OCI-M1 (cell line): ENCODE measurements around the gene FHL3.

Experiments
- DNase-seq: peaks from one replicate; lab custom pipeline; 2025; lab: John Stamatoyannopoulos, UW

FHL3 gene

GRCh38 chr1:38013227-38013622, 7.9 kb upstream of the FHL3 start:
- DNase-seq: no peak

GRCh38 chr1:38012363-38013226, 7.3 kb upstream of the FHL3 start, which contains the start of gene UTP11:
Gene UTP11 (plus strand): TSS chr1:38012734. CDS start chr1:38012803, 69 bp downstream.
- peak; percentile 99 for DNase-seq

- no peak for DNase-seq
These were observed 4.5 kb upstream of the FHL3 start for GRCh38 chr1:38009841-38010180.

GRCh38 chr1:38009088-38009840, 4.0 kb upstream of the FHL3 start:
- peak; percentile 74 for DNase-seq

- DNase-seq: no peak
These were observed 904 bp upstream of the FHL3 start for GRCh38 chr1:38006008-38006828.

GRCh38 chr1:38004284-38005108, 818 bp downstream of the FHL3 start:
- DNase-seq: peak; percentile 61

GRCh38 chr1:38003261-38004250, 1.8 kb downstream of the FHL3 start:
- DNase-seq: peak; percentile 61

- peak; percentile 44 for DNase-seq
These were observed 4.5 kb downstream of the FHL3 start for GRCh38 chr1:38000529-38001455.

GRCh38 chr1:38000233-38000528, 5.1 kb downstream of the FHL3 start:
- DNase-seq: no peak

GRCh38 chr1:37999430-38000232, 5.7 kb downstream of the FHL3 start:
- DNase-seq: peak; percentile 93

GRCh38 chr1:37998913-37999429, 6.3 kb downstream of the FHL3 start:
- DNase-seq: no peak

- DNase-seq: no peak
These were observed 7.1 kb downstream of the FHL3 start for GRCh38 chr1:37998089-37998808.

- DNase-seq: no peak
These were observed 7.8 kb downstream of the FHL3 start for GRCh38 chr1:37997256-37998088.

GRCh38 chr1:37995751-37996345, 9.5 kb downstream of the FHL3 start:
- no peak for DNase-seq

- DNase-seq: no peak
These were observed 10.3 kb downstream of the FHL3 start for GRCh38 chr1:37994886-37995566.
